H9 (cell line): ENCODE measurements around the gene GIMAP7. TPM values are rescaled to one million over a fixed set of nuclear protein-coding genes. Genes with fewer than 3 reads are reported as not detected.

Experiments
- DNase-seq: peaks from one replicate; pipeline ENCODE4 v3.0.0-alpha.2; 2017
- H2AFZ ChIP-seq: one replicate; pipeline ENCODE4 v1.6.1; 2013; ENCODE audit warnings: mild to moderate bottlenecking, low read length, control low read depth, moderate library complexity
- H2AK5ac ChIP-seq: 2 replicates; pipeline ENCODE4 v1.6.1; 2013; ENCODE audit warnings: low read length, control low read depth, mixed read lengths; ENCODE audit not compliant: insufficient read length
- H2BK120ac ChIP-seq: one replicate; pipeline ENCODE4 v1.6.1; 2013; ENCODE audit warnings: low read depth, mild to moderate bottlenecking, low read length, control low read depth, inconsistent platforms; ENCODE audit not compliant: poor library complexity, severe bottlenecking
- H2BK12ac ChIP-seq: 2 replicates; pipeline ENCODE4 v1.6.1; 2013; ENCODE audit warnings: low read length, control low read depth, mixed read lengths, low read depth; ENCODE audit not compliant: insufficient read length
- H2BK15ac ChIP-seq: 2 replicates; pipeline ENCODE4 v1.6.1; 2013; ENCODE audit warnings: low read depth, low read length, control low read depth
- H2BK20ac ChIP-seq: one replicate; pipeline ENCODE4 v1.6.1; 2013; ENCODE audit warnings: low read depth, mild to moderate bottlenecking, low read length, control low read depth, inconsistent platforms; ENCODE audit not compliant: poor library complexity, severe bottlenecking
- H2BK5ac ChIP-seq: 2 replicates; pipeline ENCODE4 v1.6.1; 2013; ENCODE audit warnings: low read length, control low read depth, mixed read lengths; ENCODE audit not compliant: insufficient read length
- H3K14ac ChIP-seq: 2 replicates; pipeline ENCODE4 v1.6.1; 2013; ENCODE audit warnings: low read length, control low read depth; ENCODE audit not compliant: insufficient read depth
- H3K18ac ChIP-seq: 2 replicates; pipeline ENCODE4 v1.6.1; 2013; ENCODE audit warnings: low read depth, mild to moderate bottlenecking, mixed read lengths, low read length, control low read depth; ENCODE audit not compliant: insufficient read length
- H3K23ac ChIP-seq: 2 replicates; pipeline ENCODE4 v1.6.1; 2013; ENCODE audit warnings: low read length, control low read depth, mixed read lengths, low read depth; ENCODE audit not compliant: insufficient read length
- H3K23me2 ChIP-seq: 2 replicates; pipeline ENCODE4 v1.6.1; 2013; ENCODE audit warnings: low read depth, mild to moderate bottlenecking, mixed read lengths, low read length, control low read depth; ENCODE audit not compliant: insufficient read length, poor library complexity, severe bottlenecking
- H3K27ac ChIP-seq: 2 replicates; pipeline ENCODE4 v1.5.1; 2013; ENCODE audit warnings: low read length, control low read depth, mixed read lengths, low read depth; ENCODE audit not compliant: insufficient read length
- H3K27me3 ChIP-seq: 2 replicates; pipeline ENCODE4 v1.6.1; 2013; ENCODE audit warnings: low read length, control low read depth, inconsistent platforms; ENCODE audit not compliant: insufficient read depth
- H3K4ac ChIP-seq: 2 replicates; pipeline ENCODE4 v1.6.1; 2013; ENCODE audit warnings: low read depth, mild to moderate bottlenecking, control low read depth, inconsistent platforms, low read length, moderate library complexity
- H3K4me1 ChIP-seq: 2 replicates; pipeline ENCODE4 v1.6.1; 2013; ENCODE audit warnings: low read length, control low read depth, inconsistent platforms; ENCODE audit not compliant: insufficient read depth
- H3K4me2 ChIP-seq: 2 replicates; pipeline ENCODE4 v1.6.1; 2013; ENCODE audit warnings: low read length, control low read depth, mixed read lengths; ENCODE audit not compliant: insufficient read length, insufficient read depth
- H3K56ac ChIP-seq: 2 replicates; pipeline ENCODE4 v1.6.1; 2013; ENCODE audit warnings: low read depth, mild to moderate bottlenecking, mixed read lengths, low read length, control low read depth; ENCODE audit not compliant: insufficient read length
- H3K79me1 ChIP-seq: 2 replicates; pipeline ENCODE4 v1.6.1; 2013; ENCODE audit warnings: low read depth, mild to moderate bottlenecking, moderate library complexity, low read length, control low read depth, inconsistent platforms; ENCODE audit not compliant: insufficient read depth, poor library complexity, severe bottlenecking
- H3K79me2 ChIP-seq: 2 replicates; pipeline ENCODE4 v1.6.1; 2013; ENCODE audit warnings: low read length, control low read depth, inconsistent platforms; ENCODE audit not compliant: insufficient read depth
- H3K9ac ChIP-seq: 2 replicates; pipeline ENCODE4 v1.6.1; 2013; ENCODE audit warnings: low read length, control low read depth, mixed read lengths; ENCODE audit not compliant: insufficient read length; ENCODE audit errors: extremely low read depth
- H3K9me3 ChIP-seq: one replicate; pipeline ENCODE4 v1.6.1; 2013; ENCODE audit warnings: low read depth, low read length, inconsistent platforms; ENCODE audit not compliant: control insufficient read depth
- H3T11ph ChIP-seq: one replicate; pipeline ENCODE4 v1.6.1; 2013; ENCODE audit warnings: mild to moderate bottlenecking, low read length, control low read depth, inconsistent platforms
- H4K20me1 ChIP-seq: one replicate; pipeline ENCODE4 v1.6.1; 2013; ENCODE audit not compliant: control insufficient read depth, insufficient read length, insufficient read depth
- H4K5ac ChIP-seq: 2 replicates; pipeline ENCODE4 v1.6.1; 2013; ENCODE audit warnings: low read depth, mild to moderate bottlenecking, mixed read lengths, low read length, control low read depth; ENCODE audit not compliant: insufficient read length
- H4K8ac ChIP-seq: replicated peaks from 2 replicates; pipeline ENCODE4 v1.6.1; 2013; ENCODE audit warnings: low read length, control low read depth, mixed read lengths, low read depth; ENCODE audit not compliant: insufficient read length
- H4K91ac ChIP-seq: 2 replicates; pipeline ENCODE4 v1.6.1; 2013; ENCODE audit warnings: low read depth, mild to moderate bottlenecking, moderate library complexity, mixed read lengths, low read length, control low read depth; ENCODE audit not compliant: insufficient read length
- H3K27ac Mint-ChIP-seq, 3 experiments: 2 replicates in 2 of 3; 3 replicates in 1 of 3; pipeline ENCODE4 v1.8.0; 2020 to 2021; ENCODE audit warnings: mixed read lengths in 3 of 3, mild to moderate bottlenecking in 1 of 3, moderate library complexity in 1 of 3
- H3K27me3 Mint-ChIP-seq: 2 replicates; pipeline ENCODE4 v1.8.0; 2021; ENCODE audit warnings: low read depth, mild to moderate bottlenecking, moderate library complexity, mixed read lengths
- H3K36me3 Mint-ChIP-seq, 3 experiments: 2 replicates in 2 of 3; 3 replicates in 1 of 3; pipeline ENCODE4 v1.8.0; 2020 to 2021; ENCODE audit warnings: low read depth in 3 of 3, mixed read lengths in 3 of 3; ENCODE audit not compliant: insufficient read depth in 1 of 3
- H3K4me1 Mint-ChIP-seq, 2 experiments: 2 replicates each; pipeline ENCODE4 v1.8.0; 2020; ENCODE audit warnings: mixed read lengths in 2 of 2
- H3K4me3 Mint-ChIP-seq, 2 experiments: 2 replicates in 1 of 2; 3 replicates in 1 of 2; pipeline ENCODE4 v1.8.0; 2020 to 2021; ENCODE audit warnings: mild to moderate bottlenecking in 2 of 2, mixed read lengths in 2 of 2, moderate library complexity in 1 of 2
- H3K9me3 Mint-ChIP-seq, 2 experiments: 2 replicates in 1 of 2; 3 replicates in 1 of 2; pipeline ENCODE4 v1.8.0; 2020; ENCODE audit warnings: mild to moderate bottlenecking in 2 of 2, mixed read lengths in 2 of 2, moderate library complexity in 1 of 2
- CTCF ChIP-seq: fragments of 200-600 bp; sonication (generic); conservative IDR thresholded peaks from 3 replicates; pipeline ENCODE4 v1.8.0; 2021; ENCODE audit warnings: antibody characterized with exemption, mild to moderate bottlenecking
- WGBS: extraction: QIAGEN DNeasy Blood & Tissue Kit; methylation state at CpG from one replicate; pipeline ENCODE4 v1.1.7; 2013; ENCODE audit warnings: missing lambda C conversion rate, low lambda C conversion rate, mixed read lengths; ENCODE audit not compliant: insufficient read length; ENCODE audit errors: extremely low coverage; 5-methylcytosine and 5-hydroxymethylcytosine counted together
- total RNA-seq: library from RNA; stranded (reverse); gene quantifications from 2 replicates; pipeline ENCODE4 v1.2.1, GENCODE V29; 2021

The GIMAP7 gene
- total RNA-seq, 1 experiment from 2014 or later, result not detected

DNA sequence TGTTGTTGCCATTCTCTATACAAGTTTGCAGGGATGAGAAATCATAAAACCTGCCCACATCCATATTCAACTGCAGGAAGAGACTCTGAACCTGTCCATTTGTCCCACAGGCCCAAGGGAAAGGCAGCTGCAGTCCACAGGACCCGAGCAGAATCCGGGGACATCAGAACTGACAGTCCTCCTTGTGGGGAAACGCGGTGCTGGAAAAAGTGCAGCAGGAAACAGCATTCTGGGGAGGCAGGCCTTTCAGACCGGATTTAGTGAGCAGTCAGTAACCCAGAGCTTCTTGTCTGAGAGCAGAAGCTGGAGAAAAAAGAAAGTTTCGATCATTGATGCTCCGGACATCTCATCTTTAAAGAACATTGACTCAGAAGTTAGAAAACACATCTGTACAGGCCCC lies 40.8 kb upstream of the GIMAP7 start:
- H4K20me1 ChIP-seq, result no peaks in the 10 kb centered on the region
- no peaks in the 10 kb centered on the region for H3K23me2 ChIP-seq
- H2AK5ac ChIP-seq, result no peak overlapping the region
- H2AFZ ChIP-seq, result no peak overlapping the region
- H2BK20ac ChIP-seq, result no peak overlapping the region
- no peak overlapping the region for H3K4me3 Mint-ChIP-seq
- H4K91ac ChIP-seq, result no peak overlapping the region
- DNase-seq, result no peak
- H3K36me3 Mint-ChIP-seq, result no peaks in the 10 kb centered on the region
- no peaks in the 10 kb centered on the region for H3K9me3 ChIP-seq
- no peaks in the 10 kb centered on the region; the same call in 1 of the 2 replicates for H3K27me3 ChIP-seq
- no CpG with 5 or more reads among the region's 7 CpGs for WGBS
- no peak overlapping the region for H3K23ac ChIP-seq
- H3K27ac ChIP-seq, result no peak overlapping the region
- peaks cover 0 to 2% of the 10 kb centered on the region in 2 experiments; a peak in 2 of 5 replicates for H3K9me3 Mint-ChIP-seq
- H3K18ac ChIP-seq, result no peak overlapping the region
- H3K9ac ChIP-seq, result no peak overlapping the region
- H3K4me2 ChIP-seq, result no peak overlapping the region
- no peak overlapping the region for H2BK12ac ChIP-seq
- no peak overlapping the region for H4K8ac ChIP-seq
- H3K4me1 ChIP-seq, result no peaks in the 10 kb centered on the region
- no peak for TF ChIP-seq CTCF
- H3K27ac Mint-ChIP-seq, result no peak overlapping the region
- H3K4ac ChIP-seq, result no peak overlapping the region
- no peak overlapping the region for H2BK120ac ChIP-seq
- no peak overlapping the region for H2BK15ac ChIP-seq
- H3T11ph ChIP-seq, result no peak overlapping the region
- H3K14ac ChIP-seq, result no peak overlapping the region
- no peak overlapping the region for H4K5ac ChIP-seq
- no peaks in the 10 kb centered on the region for H3K79me1 ChIP-seq
- no peak overlapping the region for H2BK5ac ChIP-seq
- H3K4me1 Mint-ChIP-seq, result peaks cover 6 to 16% of the 10 kb centered on the region in 2 experiments
- H3K27me3 Mint-ChIP-seq, result peaks cover 78% of the 10 kb centered on the region
- H3K79me2 ChIP-seq, result no peaks in the 10 kb centered on the region
- no peak overlapping the region for H3K56ac ChIP-seq
